AG09309 (cell line): ENCODE results near the gene GAPDH.
A peak's percentile ranks its signal among the peaks of the same experiment; 100 is the strongest.

Experiments
- DNase-seq: peaks from one replicate; pipeline ENCODE4 v3.0.0-alpha.2; 2010; ENCODE audit warnings: low read depth
- H3K4me3 ChIP-seq: 2 replicates; pipeline ENCODE4 v1.5.1; 2011; ENCODE audit warnings: mild to moderate bottlenecking, low read depth, low read length, moderate library complexity; ENCODE audit not compliant: control insufficient read depth
- CTCF ChIP-seq: IDR thresholded peaks from 2 replicates; pipeline ENCODE4 v1.5.1; 2011; ENCODE audit warnings: mild to moderate bottlenecking, low read depth, low read length, inconsistent platforms; ENCODE audit not compliant: insufficient read depth, control insufficient read depth; ENCODE audit errors: missing control alignments

Gene GAPDH

GRCh38 chr12:6538420-6539313 lies 4.3 kb downstream of the GAPDH start:
- no peak for TF ChIP-seq CTCF
- H3K4me3 ChIP-seq: no peak overlapping the region
- DNase-seq: no peak

GRCh38 chr12:6539314-6539682 lies 5.0 kb downstream of the GAPDH start:
- no peak overlapping the region for H3K4me3 ChIP-seq
- TF ChIP-seq CTCF: no peak
- no peak for DNase-seq

GRCh38 chr12:6539707-6540134 lies 5.4 kb downstream of the GAPDH start:
- TF ChIP-seq CTCF: no peak
- H3K4me3 ChIP-seq: no peak overlapping the region
- no peak for DNase-seq

- DNase-seq: peak; percentile 84
- H3K4me3 ChIP-seq: no peak overlapping the region
- TF ChIP-seq CTCF: no peak
These were observed 6.0 kb downstream of the GAPDH start for GRCh38 chr12:6540181-6540877.

GRCh38 chr12:6541371-6542165 lies 7.3 kb downstream of the GAPDH start:
- no peak overlapping the region for H3K4me3 ChIP-seq
- no peak for DNase-seq
- TF ChIP-seq CTCF: no peak

GRCh38 chr12:6542209-6543009 lies 8.1 kb downstream of the GAPDH start:
- TF ChIP-seq CTCF: no peak
- H3K4me3 ChIP-seq: no peak overlapping the region
- DNase-seq: no peak
